Measurements from ENCODE around the gene NAV1. TPM values are rescaled to one million over a fixed set of nuclear protein-coding genes. Genes with fewer than 3 reads are reported as not detected.
"Not testable (repeated sequence)": the region's sequence is repeated elsewhere in the genome, so short reads cannot be mapped to it uniquely, and the experiment has no call there.

The NAV1 gene
- total RNA-seq, 1 experiment from 2014 or later: 2.9 TPM

- H3K9me2 ChIP-seq (replicated peaks; ENCODE audit: insufficient read depth, low read length): no peaks in the 10 kb centered on the region
Measured at GRCh38 chr1:201573030-201573429, 34.1 kb downstream of the NAV1 start.

GRCh38 chr1:201573923-201574322 is 35.0 kb downstream of the NAV1 start:
- no peak overlapping the region for H3K9ac ChIP-seq (ENCODE audit: low read length)
- H3K9me3 ChIP-seq (ENCODE audit: low read length): no peaks in the 10 kb centered on the region
- H3K27me3 ChIP-seq (ENCODE audit: low read length): no peaks in the 10 kb centered on the region
- H4K20me1 ChIP-seq (ENCODE audit: insufficient read depth, low read depth, low read length): no peaks in the 10 kb centered on the region
- H3K36me3 ChIP-seq (ENCODE audit: insufficient read depth, low read length): no peaks in the 10 kb centered on the region
- H3K79me2 ChIP-seq (ENCODE audit: low read length): no peaks in the 10 kb centered on the region
- no peak overlapping the region for H3K27ac ChIP-seq (ENCODE audit: low read length)
- H3K4me1 ChIP-seq (ENCODE audit: low read length): peaks cover 12% of the 10 kb centered on the region
- H3K4me2 ChIP-seq (ENCODE audit: low read depth, low read length, poor library complexity, severe bottlenecking): no peak overlapping the region
- H3K4me3 ChIP-seq (ENCODE audit: low read length): no peak overlapping the region
- DNase-seq: no peak
- H2AFZ ChIP-seq (ENCODE audit: low read length): no peak overlapping the region
- no peaks in the 10 kb centered on the region for H3K9me2 ChIP-seq (replicated peaks; ENCODE audit: insufficient read depth, low read length)

More at GRCh38 chr1:201573030-201573429, 34.1 kb downstream of the NAV1 start:
- Histone ChIP-seq H3K4me2 (ENCODE audit: low read depth, low read length, poor library complexity, severe bottlenecking) (no peak overlapping the region), H3K27ac (ENCODE audit: low read length) (no peak overlapping the region), H4K20me1 (ENCODE audit: insufficient read depth, low read depth, low read length) (no peaks in the 10 kb centered on the region), H3K36me3 (ENCODE audit: insufficient read depth, low read length) (no peaks in the 10 kb centered on the region), H3K4me3 (ENCODE audit: low read length) (no peak overlapping the region), H3K9me3 (ENCODE audit: low read length) (no peaks in the 10 kb centered on the region), H3K9ac (ENCODE audit: low read length) (no peak overlapping the region), H3K27me3 (ENCODE audit: low read length) (no peaks in the 10 kb centered on the region), H2AFZ (ENCODE audit: low read length) (no peak overlapping the region), H3K79me2 (ENCODE audit: low read length) (no peaks in the 10 kb centered on the region), H3K4me1 (ENCODE audit: low read length) (peaks cover 12% of the 10 kb centered on the region)
- no peak for DNase-seq

- Histone ChIP-seq H4K20me1 (ENCODE audit: insufficient read depth, low read depth, low read length) (no peaks in the 10 kb centered on the region), H3K9ac (ENCODE audit: low read length) (no peak overlapping the region), H3K9me2 (replicated peaks; ENCODE audit: insufficient read depth, low read length) (no peaks in the 10 kb centered on the region), H3K4me3 (ENCODE audit: low read length) (no peak overlapping the region), H3K79me2 (ENCODE audit: low read length) (no peaks in the 10 kb centered on the region), H3K27me3 (ENCODE audit: low read length) (no peaks in the 10 kb centered on the region), H3K4me2 (ENCODE audit: low read depth, low read length, poor library complexity, severe bottlenecking) (no peak overlapping the region), H3K9me3 (ENCODE audit: low read length) (no peaks in the 10 kb centered on the region), H2AFZ (ENCODE audit: low read length) (no peak overlapping the region), H3K27ac (ENCODE audit: low read length) (no peak overlapping the region), H3K4me1 (ENCODE audit: low read length) (peaks cover 7% of the 10 kb centered on the region), H3K36me3 (ENCODE audit: insufficient read depth, low read length) (no peaks in the 10 kb centered on the region)
- DNase-seq: no peak
Measured at GRCh38 chr1:201575912-201576311, 37.0 kb downstream of the NAV1 start.

- Histone ChIP-seq H4K20me1 (ENCODE audit: insufficient read depth, low read depth, low read length) (no peaks in the 10 kb centered on the region), H3K9me3 (ENCODE audit: low read length) (no peaks in the 10 kb centered on the region), H3K4me2 (ENCODE audit: low read depth, low read length, poor library complexity, severe bottlenecking) (no peak overlapping the region), H3K36me3 (ENCODE audit: insufficient read depth, low read length) (no peaks in the 10 kb centered on the region), H3K27me3 (ENCODE audit: low read length) (no peaks in the 10 kb centered on the region), H3K4me3 (ENCODE audit: low read length) (no peak overlapping the region), H3K9me2 (replicated peaks; ENCODE audit: insufficient read depth, low read length) (no peaks in the 10 kb centered on the region), H3K27ac (ENCODE audit: low read length) (no peak overlapping the region), H3K79me2 (ENCODE audit: low read length) (no peaks in the 10 kb centered on the region), H2AFZ (ENCODE audit: low read length) (no peak overlapping the region), H3K9ac (ENCODE audit: low read length) (no peak overlapping the region), H3K4me1 (ENCODE audit: low read length) (no peaks in the 10 kb centered on the region)
- DNase-seq: no peak
Measured at GRCh38 chr1:201576914-201577313, 38.0 kb downstream of the NAV1 start.

- no peak overlapping the region for H2AFZ ChIP-seq (ENCODE audit: low read length)
- no peak overlapping the region for H3K4me3 ChIP-seq (ENCODE audit: low read length)
- H3K27ac ChIP-seq (ENCODE audit: low read length): no peak overlapping the region
- no peaks in the 10 kb centered on the region for H3K9me3 ChIP-seq (ENCODE audit: low read length)
- H3K9me2 ChIP-seq (replicated peaks; ENCODE audit: insufficient read depth, low read length): no peaks in the 10 kb centered on the region
- H3K4me2 ChIP-seq (ENCODE audit: low read depth, low read length, poor library complexity, severe bottlenecking): no peak overlapping the region
- no peaks in the 10 kb centered on the region for H3K36me3 ChIP-seq (ENCODE audit: insufficient read depth, low read length)
- H4K20me1 ChIP-seq (ENCODE audit: insufficient read depth, low read depth, low read length): no peaks in the 10 kb centered on the region
- DNase-seq: no peak
- no peak overlapping the region for H3K9ac ChIP-seq (ENCODE audit: low read length)
- H3K4me1 ChIP-seq (ENCODE audit: low read length): no peaks in the 10 kb centered on the region
- H3K79me2 ChIP-seq (ENCODE audit: low read length): no peaks in the 10 kb centered on the region
- no peaks in the 10 kb centered on the region for H3K27me3 ChIP-seq (ENCODE audit: low read length)
Measured at GRCh38 chr1:201578008-201578888, 39.3 kb downstream of the NAV1 start.

- H3K27ac ChIP-seq (ENCODE audit: low read length); H3K9ac ChIP-seq (ENCODE audit: low read length); H3K79me2 ChIP-seq (ENCODE audit: low read length); H3K4me1 ChIP-seq (ENCODE audit: low read length); H3K27me3 ChIP-seq (ENCODE audit: low read length); H3K4me2 ChIP-seq (ENCODE audit: low read depth, low read length, poor library complexity, severe bottlenecking); DNase-seq; H3K4me3 ChIP-seq (ENCODE audit: low read length); H3K9me2 ChIP-seq (replicated peaks; ENCODE audit: insufficient read depth, low read length); H4K20me1 ChIP-seq (ENCODE audit: insufficient read depth, low read depth, low read length); H2AFZ ChIP-seq (ENCODE audit: low read length); H3K9me3 ChIP-seq (ENCODE audit: low read length); H3K36me3 ChIP-seq (ENCODE audit: insufficient read depth, low read length): not testable (repeated sequence)
Measured at GRCh38 chr1:201581371-201581770, 42.4 kb downstream of the NAV1 start.

GRCh38 chr1:201582705-201583442 is 43.9 kb downstream of the NAV1 start:
- H3K36me3 ChIP-seq (ENCODE audit: insufficient read depth, low read length): no peaks in the 10 kb centered on the region
- no peaks in the 10 kb centered on the region for H3K9me2 ChIP-seq (replicated peaks; ENCODE audit: insufficient read depth, low read length)
- no peaks in the 10 kb centered on the region for H4K20me1 ChIP-seq (ENCODE audit: insufficient read depth, low read depth, low read length)
- H3K4me2 ChIP-seq (ENCODE audit: low read depth, low read length, poor library complexity, severe bottlenecking): no peak overlapping the region
- H3K27me3 ChIP-seq (ENCODE audit: low read length): no peaks in the 10 kb centered on the region
- H3K9ac ChIP-seq (ENCODE audit: low read length): no peak overlapping the region
- H3K27ac ChIP-seq (ENCODE audit: low read length): no peak overlapping the region
- no peak overlapping the region for H3K4me3 ChIP-seq (ENCODE audit: low read length)
- no peaks in the 10 kb centered on the region for H3K79me2 ChIP-seq (ENCODE audit: low read length)
- no peak overlapping the region for H2AFZ ChIP-seq (ENCODE audit: low read length)
- DNase-seq: no peak
- no peaks in the 10 kb centered on the region for H3K4me1 ChIP-seq (ENCODE audit: low read length)
- H3K9me3 ChIP-seq (ENCODE audit: low read length): no peaks in the 10 kb centered on the region

GRCh38 chr1:201583663-201584062 is 44.7 kb downstream of the NAV1 start:
- Histone ChIP-seq H4K20me1 (ENCODE audit: insufficient read depth, low read depth, low read length) (no peaks in the 10 kb centered on the region), H3K4me1 (ENCODE audit: low read length) (no peaks in the 10 kb centered on the region), H3K4me3 (ENCODE audit: low read length) (no peak overlapping the region), H3K9me3 (ENCODE audit: low read length) (no peaks in the 10 kb centered on the region), H3K9ac (ENCODE audit: low read length) (no peak overlapping the region), H3K36me3 (ENCODE audit: insufficient read depth, low read length) (no peaks in the 10 kb centered on the region), H3K9me2 (replicated peaks; ENCODE audit: insufficient read depth, low read length) (no peaks in the 10 kb centered on the region), H2AFZ (ENCODE audit: low read length) (no peak overlapping the region), H3K27me3 (ENCODE audit: low read length) (no peaks in the 10 kb centered on the region), H3K4me2 (ENCODE audit: low read depth, low read length, poor library complexity, severe bottlenecking) (no peak overlapping the region), H3K27ac (ENCODE audit: low read length) (no peak overlapping the region), H3K79me2 (ENCODE audit: low read length) (no peaks in the 10 kb centered on the region)
- DNase-seq: no peak

Data from Karpas-422 (cell line).